Kidney glomerular epithelial cell (primary cell): Measurements from ENCODE around the gene MASP1.
A peak's percentile ranks its signal among the peaks of the same experiment; 100 is the strongest.
"Not testable (repeated sequence)": the region's sequence is repeated elsewhere in the genome, so short reads cannot be mapped to it uniquely, and the experiment has no call there.

Experiments
- DNase-seq: peaks from one replicate; lab custom pipeline; 2025; lab: John Stamatoyannopoulos, UW

The MASP1 gene

GRCh38 chr3:187222801-187223200 lies 68.7 kb downstream of the MASP1 start:
- no peak for DNase-seq

GRCh38 chr3:187215460-187215859 lies 76.1 kb downstream of the MASP1 start:
- DNase-seq, result no peak

GRCh38 chr3:187213616-187214015 lies 77.9 kb downstream of the MASP1 start:
- DNase-seq, result no peak

GRCh38 chr3:187212705-187213104 lies 78.8 kb downstream of the MASP1 start:
- DNase-seq, result no peak

- no peak for DNase-seq
Observed at GRCh38 chr3:187212196-187212545, 79.4 kb downstream of the MASP1 start.

GRCh38 chr3:187211532-187212195 lies 79.9 kb downstream of the MASP1 start:
- DNase-seq, result no peak

GRCh38 chr3:187210545-187211327 lies 80.8 kb downstream of the MASP1 start:
- no peak for DNase-seq

GRCh38 chr3:187210091-187210490 lies 81.4 kb downstream of the MASP1 start:
- DNase-seq, result no peak

- no peak for DNase-seq
Observed at GRCh38 chr3:187209491-187209890, 82.0 kb downstream of the MASP1 start.

- peak; percentile 63 for DNase-seq
Observed at GRCh38 chr3:187208159-187208558, 83.4 kb downstream of the MASP1 start.

GRCh38 chr3:187207624-187208023 lies 83.9 kb downstream of the MASP1 start:
- no peak for DNase-seq

- no peak for DNase-seq
Observed at GRCh38 chr3:187207062-187207461, 84.5 kb downstream of the MASP1 start.

- no peak for DNase-seq
Observed at GRCh38 chr3:187205683-187206082, 85.9 kb downstream of the MASP1 start.

- not testable (repeated sequence) for DNase-seq
Observed at GRCh38 chr3:187199463-187200050, 92.0 kb downstream of the MASP1 start.

- no peak for DNase-seq
Observed at GRCh38 chr3:187198490-187198889, 93.0 kb downstream of the MASP1 start.

- no peak for DNase-seq
Observed at GRCh38 chr3:187197335-187197649, 94.2 kb downstream of the MASP1 start, which contains the start of gene RTP1. RTP1 (plus strand) TSS chr3:187197486; CDS start chr3:187197516, 30 bp downstream.

GRCh38 chr3:187196573-187197334 lies 94.8 kb downstream of the MASP1 start:
- no peak for DNase-seq

- DNase-seq, result no peak
Observed at GRCh38 chr3:187193181-187193580, 98.4 kb downstream of the MASP1 start.

GRCh38 chr3:187191271-187191670 lies 100.3 kb downstream of the MASP1 start:
- DNase-seq, result no peak

- DNase-seq, result no peak
Observed at GRCh38 chr3:187188931-187189330, 102.6 kb downstream of the MASP1 start.

- DNase-seq, result peak; percentile 4
Observed at GRCh38 chr3:187186801-187187421, 104.6 kb downstream of the MASP1 start.

- no peak for DNase-seq
Observed at GRCh38 chr3:187186375-187186774, 105.2 kb downstream of the MASP1 start.
